Transverse colon (tissue), 4 donors: ENCODE data around the gene MYOM3. TPM values are rescaled to one million over a fixed set of nuclear protein-coding genes. Genes with fewer than 3 reads are reported as not detected.

Experiments used
- DNase-seq: peaks from one replicate; pipeline ENCODE4 v3.0.0-alpha.2; 2019
- H3K27ac ChIP-seq, 4 donors: fragments of 200-600 bp; sonication (generic); 2 replicates each; pipeline ENCODE4 v1.5.1; 2016 to 2018; ENCODE audit warnings: inconsistent platforms in 4 of 4
- H3K27me3 ChIP-seq: fragments of 200-600 bp; sonication (generic); 2 replicates; pipeline ENCODE4 v1.5.1; 2017; ENCODE audit warnings: inconsistent platforms
- H3K36me3 ChIP-seq, 4 donors: fragments of 200-600 bp; sonication (generic); 2 replicates each; pipeline ENCODE4 v1.5.1; 2017 to 2019; ENCODE audit warnings: inconsistent platforms in 4 of 4
- H3K4me1 ChIP-seq, 4 donors: fragments of 200-600 bp; sonication (generic); 2 replicates each; pipeline ENCODE4 v1.5.1; 2017 to 2020; ENCODE audit warnings: inconsistent platforms in 4 of 4
- H3K4me3 ChIP-seq, 4 donors: fragments of 200-600 bp; sonication (generic); 1 replicate in 1 of 4; 2 replicates in 3 of 4; pipeline versions ENCODE4 v1.5.1 to v1.6.1; 2017 to 2019; ENCODE audit warnings: inconsistent platforms in 4 of 4
- H3K9me3 ChIP-seq, 2 donors: fragments of 200-600 bp; sonication (generic); 2 replicates each; pipeline ENCODE4 v1.5.1; 2017 to 2019; ENCODE audit warnings: inconsistent platforms in 2 of 2
- CTCF ChIP-seq, 5 experiments: fragments of 200-600 bp in 3 of 5; fragments of 450-650 bp in 2 of 5; sonication (generic) in 3 of 5; IDR thresholded peaks; 1 replicate in 2 of 5; 2 replicates in 3 of 5; pipeline ENCODE4 v1.5.1; 2016 to 2017; ENCODE audit warnings: antibody characterized with exemption in 5 of 5, inconsistent platforms in 3 of 5, mild to moderate bottlenecking in 2 of 5, moderate library complexity in 1 of 5
- EP300 ChIP-seq: sonication (generic); formaldehyde crosslinking; IDR thresholded peaks from one replicate; pipeline ENCODE4 v1.6.1; 2017; ENCODE audit warnings: antibody characterized with exemption, low read depth
- POLR2A ChIP-seq: fragments of 450-650 bp; IDR thresholded peaks from one replicate; pipeline ENCODE4 v1.6.1; 2016; ENCODE audit warnings: antibody characterized with exemption, mild to moderate bottlenecking, moderate library complexity
- POLR2AphosphoS5 ChIP-seq, 3 donors: sonication (generic); formaldehyde crosslinking; IDR thresholded peaks; one replicate each; pipeline ENCODE4 v1.6.1; 2016; ENCODE audit warnings: antibody characterized with exemption in 3 of 3
- WGBS, 2 donors: methylation state at CpG; one replicate each; pipeline ENCODE4 v1.1.5; 2018; ENCODE audit warnings: low coverage in 1 of 2; 5-methylcytosine and 5-hydroxymethylcytosine counted together
- in situ Hi-C, 4 donors: fragments of 200-750 bp; cut with MboI; loops; one replicate each; pipeline versions ENCODE4 v1.15.0 to v1.15.1; 2017; ENCODE audit warnings: low sequenced_read_pairs in 3 of 4, low pct_ligation_motif_present in 1 of 4, low pct_unique_long_range_greater_than_20kb in 1 of 4
- intact Hi-C: fragments of 100-400 bp; cut with DNase I; formaldehyde crosslinking; loops from one replicate; pipeline ENCODE4 v1.15.1; 2023; ENCODE audit warnings: low total_unique reads
- total RNA-seq, 4 donors: library from RNA; depleted of rRNA; stranded (reverse); fragments of >200 nt; gene quantifications; one replicate each; pipeline ENCODE4 v1.1.0, GENCODE V29; 2016

MYOM3 gene
- total RNA-seq, 4 donors from 2014 or later = 0.60 to 7.5 (median 3.0) TPM

GRCh38 chr1:24069817-24070216 is 42.1 kb downstream of the MYOM3 start:
- H3K36me3 ChIP-seq = no peaks in the 10 kb centered on the region

GRCh38 chr1:24067978-24068377 is 44.0 kb downstream of the MYOM3 start:
- no peaks in the 10 kb centered on the region for H3K27me3 ChIP-seq
- no peak overlapping the region for H3K27ac ChIP-seq
- no peaks in the 10 kb centered on the region for H3K9me3 ChIP-seq
- TF ChIP-seq EP300 (no peak), POLR2AphosphoS5 (IDR thresholded peaks at IDR 0.05) (no peak), CTCF (IDR thresholded peaks at IDR 0.05) (no peak), POLR2A (no peak)
- 48% methylated on average over 10 of the region's 12 CpGs; no CpG with 5 or more reads in 1 of the 2 donors for WGBS, 2 donors
- intact Hi-C loops = no loop called here
- H3K4me1 ChIP-seq = peaks cover 0 to 5% (median 0%) of the 10 kb centered on the region in 4 donors
- no peak overlapping the region for H3K4me3 ChIP-seq
- in situ Hi-C loops = loop anchor here in 1 of 4 donors (25.0 kb wide), 1 partner anchor 319 kb away; no protein-coding TSS in a partner anchor
- DNase-seq = no peak
- H3K36me3 ChIP-seq = no peaks in the 10 kb centered on the region

More at GRCh38 chr1:24069817-24070216, 42.1 kb downstream of the MYOM3 start:
- Histone ChIP-seq H3K27ac (no peak overlapping the region), H3K9me3 (no peaks in the 10 kb centered on the region), H3K27me3 (no peaks in the 10 kb centered on the region), H3K4me3 (no peak overlapping the region), H3K4me1 (peaks cover 0 to 5% (median 0%) of the 10 kb centered on the region in 4 donors)
- TF ChIP-seq EP300 = no peak
- TF ChIP-seq CTCF (IDR thresholded peaks at IDR 0.05) = no peak
- TF ChIP-seq POLR2A = no peak
- no peak for TF ChIP-seq POLR2AphosphoS5 (IDR thresholded peaks at IDR 0.05)
- intact Hi-C loops (no loop called here), in situ Hi-C loops (loop anchor here in 2 of 4 donors (10.0 to 25.0 kb wide), 2 partner anchors 317 to 325 kb away; no protein-coding TSS in a partner anchor)
- 51 to 65% methylated on average over 3 to 7 of the region's 7 CpGs for WGBS, 2 donors
- no peak for DNase-seq

GRCh38 chr1:24065304-24065703 is 46.6 kb downstream of the MYOM3 start:
- TF ChIP-seq EP300 = no peak
- no peak for TF ChIP-seq POLR2AphosphoS5 (IDR thresholded peaks at IDR 0.05)
- TF ChIP-seq POLR2A = no peak
- no peak for TF ChIP-seq CTCF (IDR thresholded peaks at IDR 0.05)
- H3K4me1 ChIP-seq = peaks cover 0 to 5% (median 0%) of the 10 kb centered on the region in 4 donors
- no peak overlapping the region for H3K27ac ChIP-seq
- in situ Hi-C loops = loop anchor here in 1 of 4 donors (25.0 kb wide), 1 partner anchor 322 kb away; no protein-coding TSS in a partner anchor
- no peak overlapping the region for H3K4me3 ChIP-seq
- no peaks in the 10 kb centered on the region for H3K9me3 ChIP-seq
- no peak for DNase-seq
- intact Hi-C loops = no loop called here
- no peaks in the 10 kb centered on the region for H3K36me3 ChIP-seq
- no peaks in the 10 kb centered on the region for H3K27me3 ChIP-seq
- 72 to 74% methylated on average over 5 to 7 of the region's 7 CpGs for WGBS, 2 donors

GRCh38 chr1:24062221-24062620 is 49.7 kb downstream of the MYOM3 start:
- DNase-seq = no peak
- Histone ChIP-seq H3K4me1 (no peaks in the 10 kb centered on the region), H3K27ac (no peak overlapping the region), H3K4me3 (no peak overlapping the region), H3K36me3 (no peaks in the 10 kb centered on the region), H3K9me3 (no peaks in the 10 kb centered on the region), H3K27me3 (no peaks in the 10 kb centered on the region)
- intact Hi-C loops = no loop called here
- TF ChIP-seq POLR2AphosphoS5 (IDR thresholded peaks at IDR 0.05) (no peak), CTCF (IDR thresholded peaks at IDR 0.05) (no peak), POLR2A (no peak), EP300 (no peak)
- 75% methylated on average over 2 of the region's 2 CpGs; no CpG with 5 or more reads in 1 of the 2 donors for WGBS, 2 donors
- in situ Hi-C loops = loop anchor here in 1 of 4 donors (25.0 kb wide), 1 partner anchor 325 kb away; no protein-coding TSS in a partner anchor
